Measurements from ENCODE around the gene E2F1. TPM values are rescaled to one million over a fixed set of nuclear protein-coding genes. Genes with fewer than 3 reads are reported as not detected.

Gene E2F1
- total and polyA plus RNA-seq, 4 donors = 0.10 to 11.0 (median 0.88) TPM

DNA sequence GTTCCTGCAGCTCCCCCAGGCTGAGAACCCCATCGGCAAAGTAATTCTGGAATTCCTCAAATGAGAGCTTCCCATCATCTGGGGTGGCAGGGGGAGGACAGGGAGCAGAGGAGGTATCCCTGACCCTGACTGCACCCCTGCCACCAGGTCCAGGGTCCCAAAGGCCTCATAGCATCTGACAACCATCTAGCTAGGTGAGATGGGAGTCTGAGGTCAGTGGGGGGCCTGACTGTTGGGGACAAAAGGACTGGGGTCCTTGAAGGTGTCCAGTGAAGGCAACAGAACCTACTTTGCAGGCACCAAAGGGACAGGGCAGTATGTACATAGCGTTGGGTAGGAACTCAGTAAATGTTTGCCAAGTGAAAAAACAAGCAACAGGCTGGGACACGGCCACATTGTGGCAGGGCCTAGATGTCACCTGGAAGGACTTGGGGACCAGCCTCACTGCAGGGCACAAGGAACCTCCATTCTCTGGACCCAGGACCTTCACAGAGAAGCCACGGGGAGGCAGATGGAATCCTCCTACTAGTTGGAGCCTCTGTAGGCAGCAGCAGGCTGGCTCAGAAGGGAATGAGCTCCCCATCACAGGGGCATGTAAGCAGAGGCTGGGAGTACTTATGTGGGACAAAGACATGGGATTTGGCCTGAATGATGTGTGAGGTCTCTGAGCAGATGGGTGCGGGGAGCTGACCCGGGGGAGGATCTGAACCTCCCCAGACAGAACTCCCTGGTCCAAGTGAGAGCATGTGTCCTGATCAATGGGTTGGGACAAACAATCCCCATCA, 15.3 kb downstream of the E2F1 start:
- 77% methylated on average over 6 of the region's 6 CpGs for WGBS
- Histone ChIP-seq H3K4me3 (ENCODE audit: low read depth in 1 of 3, low read length in 3 of 3) (no peak overlapping the region), H3K27ac (ENCODE audit: low read depth in 1 of 2, low read length in 2 of 2) (no peak overlapping the region), H3K36me3 (ENCODE audit: control insufficient read depth in 4 of 4, insufficient read depth in 3 of 4, low read depth in 1 of 4, low read length in 3 of 4) (peaks cover 0 to 4% (median 0%) of the 10 kb centered on the region in 4 donors), H3K9me3 (ENCODE audit: control insufficient read depth in 4 of 4, low read length in 3 of 4) (no peaks in the 10 kb centered on the region), H3K9ac (ENCODE audit: low read depth in 1 of 2, low read length in 2 of 2) (no peak overlapping the region), H3K4me1 (ENCODE audit: control insufficient read depth in 4 of 4, insufficient read depth in 4 of 4, low read length in 3 of 4) (peaks cover 7 to 47% (median 23%) of the 10 kb centered on the region in 4 donors), H3K27me3 (ENCODE audit: control insufficient read depth in 4 of 4, insufficient read depth in 4 of 4, low read length in 3 of 4) (no peaks in the 10 kb centered on the region)
- no peak for DNase-seq (ENCODE audit: low spot score)
- no peak for TF ChIP-seq JUND (IDR thresholded peaks at IDR 0.05)
- TF ChIP-seq GABPA (IDR thresholded peaks at IDR 0.05 in 1 of 2, conservative IDR thresholded peaks at IDR 0.05 in 1 of 2) = no peak

DNA sequence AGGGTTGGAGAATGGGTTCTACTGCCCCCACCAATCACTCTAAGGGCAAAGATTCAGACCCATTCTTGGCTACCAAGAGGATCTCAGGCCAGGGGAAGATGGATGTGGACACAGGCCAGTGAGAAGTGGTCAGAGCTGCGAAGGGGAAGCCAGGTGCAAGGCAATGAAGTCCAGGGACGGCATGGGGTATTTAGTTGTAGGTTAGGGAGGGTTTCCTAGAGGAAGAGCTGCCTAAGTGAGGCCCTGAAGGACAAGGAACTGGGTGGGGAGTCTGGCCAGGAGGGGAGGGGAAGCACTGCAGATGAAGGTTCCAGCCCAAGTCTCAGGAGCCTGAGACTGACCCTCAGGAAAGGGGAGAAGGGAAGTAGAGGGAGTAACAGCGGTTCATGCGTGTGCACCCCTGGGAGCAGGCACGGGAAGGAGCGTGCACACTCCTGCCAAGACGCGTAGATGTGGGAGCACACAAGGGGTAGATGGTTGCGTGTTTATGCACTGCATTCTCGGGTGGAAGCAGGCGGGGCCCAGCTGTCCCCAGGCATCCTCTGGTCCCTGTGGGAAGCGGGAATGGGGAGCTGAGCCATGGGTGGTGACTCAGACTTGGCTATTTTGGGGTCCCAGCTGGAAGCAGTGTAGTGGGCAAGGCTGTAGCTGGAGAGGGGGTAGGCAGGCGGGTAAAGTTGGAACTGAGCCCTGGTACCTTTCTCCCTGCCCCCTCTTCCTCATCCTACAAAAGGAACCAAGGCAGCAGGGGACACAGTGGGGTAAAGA, 16.1 kb downstream of the E2F1 start:
- Histone ChIP-seq H3K4me1 (ENCODE audit: control insufficient read depth in 4 of 4, insufficient read depth in 4 of 4, low read length in 3 of 4) (peaks cover 7 to 47% (median 21%) of the 10 kb centered on the region in 4 donors), H3K27ac (ENCODE audit: low read depth in 1 of 2, low read length in 2 of 2) (no peak overlapping the region), H3K36me3 (ENCODE audit: control insufficient read depth in 4 of 4, insufficient read depth in 3 of 4, low read depth in 1 of 4, low read length in 3 of 4) (peaks cover 0 to 4% (median 0%) of the 10 kb centered on the region in 4 donors), H3K27me3 (ENCODE audit: control insufficient read depth in 4 of 4, insufficient read depth in 4 of 4, low read length in 3 of 4) (no peaks in the 10 kb centered on the region), H3K9me3 (ENCODE audit: control insufficient read depth in 4 of 4, low read length in 3 of 4) (no peaks in the 10 kb centered on the region), H3K4me3 (ENCODE audit: low read depth in 1 of 3, low read length in 3 of 3) (no peak overlapping the region), H3K9ac (ENCODE audit: low read depth in 1 of 2, low read length in 2 of 2) (no peak overlapping the region)
- DNase-seq (ENCODE audit: low spot score) = no peak
- WGBS = 93% methylated on average over 13 of the region's 13 CpGs
- TF ChIP-seq, protein P1, sequence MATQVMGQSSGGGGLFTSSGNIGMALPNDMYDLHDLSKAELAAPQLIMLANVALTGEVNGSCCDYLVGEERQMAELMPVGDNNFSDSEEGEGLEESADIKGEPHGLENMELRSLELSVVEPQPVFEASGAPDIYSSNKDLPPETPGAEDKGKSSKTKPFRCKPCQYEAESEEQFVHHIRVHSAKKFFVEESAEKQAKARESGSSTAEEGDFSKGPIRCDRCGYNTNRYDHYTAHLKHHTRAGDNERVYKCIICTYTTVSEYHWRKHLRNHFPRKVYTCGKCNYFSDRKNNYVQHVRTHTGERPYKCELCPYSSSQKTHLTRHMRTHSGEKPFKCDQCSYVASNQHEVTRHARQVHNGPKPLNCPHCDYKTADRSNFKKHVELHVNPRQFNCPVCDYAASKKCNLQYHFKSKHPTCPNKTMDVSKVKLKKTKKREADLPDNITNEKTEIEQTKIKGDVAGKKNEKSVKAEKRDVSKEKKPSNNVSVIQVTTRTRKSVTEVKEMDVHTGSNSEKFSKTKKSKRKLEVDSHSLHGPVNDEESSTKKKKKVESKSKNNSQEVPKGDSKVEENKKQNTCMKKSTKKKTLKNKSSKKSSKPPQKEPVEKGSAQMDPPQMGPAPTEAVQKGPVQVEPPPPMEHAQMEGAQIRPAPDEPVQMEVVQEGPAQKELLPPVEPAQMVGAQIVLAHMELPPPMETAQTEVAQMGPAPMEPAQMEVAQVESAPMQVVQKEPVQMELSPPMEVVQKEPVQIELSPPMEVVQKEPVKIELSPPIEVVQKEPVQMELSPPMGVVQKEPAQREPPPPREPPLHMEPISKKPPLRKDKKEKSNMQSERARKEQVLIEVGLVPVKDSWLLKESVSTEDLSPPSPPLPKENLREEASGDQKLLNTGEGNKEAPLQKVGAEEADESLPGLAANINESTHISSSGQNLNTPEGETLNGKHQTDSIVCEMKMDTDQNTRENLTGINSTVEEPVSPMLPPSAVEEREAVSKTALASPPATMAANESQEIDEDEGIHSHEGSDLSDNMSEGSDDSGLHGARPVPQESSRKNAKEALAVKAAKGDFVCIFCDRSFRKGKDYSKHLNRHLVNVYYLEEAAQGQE (IDR thresholded peaks at IDR 0.05) = no peak
- TF ChIP-seq FOXA2 (IDR thresholded peaks at IDR 0.05) (no peak), SP1 (IDR thresholded peaks at IDR 0.05) (no peak), RXRA (IDR thresholded peaks at IDR 0.05) (no peak), JUND (IDR thresholded peaks at IDR 0.05) (no peak), YY1 (IDR thresholded peaks at IDR 0.05) (no peak), GABPA (IDR thresholded peaks at IDR 0.05 in 1 of 2, conservative IDR thresholded peaks at IDR 0.05 in 1 of 2) (no peak), HNF4G (IDR thresholded peaks at IDR 0.05) (no peak), RAD21 (IDR thresholded peaks at IDR 0.05) (no peak), HNF4A (conservative IDR thresholded peaks at IDR 0.05) (no peak), NR2F2 (IDR thresholded peaks at IDR 0.05) (no peak), TAF1 (conservative IDR thresholded peaks at IDR 0.05) (no peak), FOXA1 (IDR thresholded peaks at IDR 0.05) (no peak)
- TF ChIP-seq, protein P2, sequence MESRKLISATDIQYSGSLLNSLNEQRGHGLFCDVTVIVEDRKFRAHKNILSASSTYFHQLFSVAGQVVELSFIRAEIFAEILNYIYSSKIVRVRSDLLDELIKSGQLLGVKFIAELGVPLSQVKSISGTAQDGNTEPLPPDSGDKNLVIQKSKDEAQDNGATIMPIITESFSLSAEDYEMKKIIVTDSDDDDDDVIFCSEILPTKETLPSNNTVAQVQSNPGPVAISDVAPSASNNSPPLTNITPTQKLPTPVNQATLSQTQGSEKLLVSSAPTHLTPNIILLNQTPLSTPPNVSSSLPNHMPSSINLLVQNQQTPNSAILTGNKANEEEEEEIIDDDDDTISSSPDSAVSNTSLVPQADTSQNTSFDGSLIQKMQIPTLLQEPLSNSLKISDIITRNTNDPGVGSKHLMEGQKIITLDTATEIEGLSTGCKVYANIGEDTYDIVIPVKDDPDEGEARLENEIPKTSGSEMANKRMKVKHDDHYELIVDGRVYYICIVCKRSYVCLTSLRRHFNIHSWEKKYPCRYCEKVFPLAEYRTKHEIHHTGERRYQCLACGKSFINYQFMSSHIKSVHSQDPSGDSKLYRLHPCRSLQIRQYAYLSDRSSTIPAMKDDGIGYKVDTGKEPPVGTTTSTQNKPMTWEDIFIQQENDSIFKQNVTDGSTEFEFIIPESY (IDR thresholded peaks at IDR 0.05) = no peak
- TF ChIP-seq, protein P3, sequence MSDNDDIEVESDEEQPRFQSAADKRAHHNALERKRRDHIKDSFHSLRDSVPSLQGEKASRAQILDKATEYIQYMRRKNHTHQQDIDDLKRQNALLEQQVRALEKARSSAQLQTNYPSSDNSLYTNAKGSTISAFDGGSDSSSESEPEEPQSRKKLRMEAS (IDR thresholded peaks at IDR 0.05) = no peak
- TF ChIP-seq, protein P4, sequence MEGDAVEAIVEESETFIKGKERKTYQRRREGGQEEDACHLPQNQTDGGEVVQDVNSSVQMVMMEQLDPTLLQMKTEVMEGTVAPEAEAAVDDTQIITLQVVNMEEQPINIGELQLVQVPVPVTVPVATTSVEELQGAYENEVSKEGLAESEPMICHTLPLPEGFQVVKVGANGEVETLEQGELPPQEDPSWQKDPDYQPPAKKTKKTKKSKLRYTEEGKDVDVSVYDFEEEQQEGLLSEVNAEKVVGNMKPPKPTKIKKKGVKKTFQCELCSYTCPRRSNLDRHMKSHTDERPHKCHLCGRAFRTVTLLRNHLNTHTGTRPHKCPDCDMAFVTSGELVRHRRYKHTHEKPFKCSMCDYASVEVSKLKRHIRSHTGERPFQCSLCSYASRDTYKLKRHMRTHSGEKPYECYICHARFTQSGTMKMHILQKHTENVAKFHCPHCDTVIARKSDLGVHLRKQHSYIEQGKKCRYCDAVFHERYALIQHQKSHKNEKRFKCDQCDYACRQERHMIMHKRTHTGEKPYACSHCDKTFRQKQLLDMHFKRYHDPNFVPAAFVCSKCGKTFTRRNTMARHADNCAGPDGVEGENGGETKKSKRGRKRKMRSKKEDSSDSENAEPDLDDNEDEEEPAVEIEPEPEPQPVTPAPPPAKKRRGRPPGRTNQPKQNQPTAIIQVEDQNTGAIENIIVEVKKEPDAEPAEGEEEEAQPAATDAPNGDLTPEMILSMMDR (IDR thresholded peaks at IDR 0.05; ENCODE audit: low read depth, low read length, missing input control) = no peak
- TF ChIP-seq, protein P5, sequence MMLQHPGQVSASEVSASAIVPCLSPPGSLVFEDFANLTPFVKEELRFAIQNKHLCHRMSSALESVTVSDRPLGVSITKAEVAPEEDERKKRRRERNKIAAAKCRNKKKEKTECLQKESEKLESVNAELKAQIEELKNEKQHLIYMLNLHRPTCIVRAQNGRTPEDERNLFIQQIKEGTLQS (IDR thresholded peaks at IDR 0.05) = no peak
